ENCODE results near the gene DCD.
"Not testable (repeated sequence)": the region's sequence is repeated elsewhere in the genome, so short reads cannot be mapped to it uniquely, and the experiment has no call there.

The DCD gene

GRCh38 chr12:54650889-54651288, 2.7 kb upstream of the DCD start:
- no peak for DNase-seq

GRCh38 chr12:54650409-54650808, 2.2 kb upstream of the DCD start:
- no peak for DNase-seq

GRCh38 chr12:54649825-54650224, 1.7 kb upstream of the DCD start:
- no peak for DNase-seq

GRCh38 chr12:54641554-54641953, 6.6 kb downstream of the DCD start:
- no peak for DNase-seq

- no peak for DNase-seq
Measured at GRCh38 chr12:54641089-54641488, 7.1 kb downstream of the DCD start.

- DNase-seq, result not testable (repeated sequence)
Measured at GRCh38 chr12:54639112-54639511, 9.1 kb downstream of the DCD start.

- no peak for DNase-seq
Measured at GRCh38 chr12:54634795-54635194, 13.4 kb downstream of the DCD start, which contains the start of gene LACRT. Gene LACRT (minus strand): TSS chr12:54634895. CDS start chr12:54634841, 54 bp downstream.

GRCh38 chr12:54631988-54632728, 16.0 kb downstream of the DCD start:
- no peak for DNase-seq

- no peak for DNase-seq
Measured at GRCh38 chr12:54631551-54631950, 16.6 kb downstream of the DCD start.

- no peak for DNase-seq
Measured at GRCh38 chr12:54629925-54630324, 18.2 kb downstream of the DCD start.

- DNase-seq, result no peak
Measured at GRCh38 chr12:54628186-54628846, 19.8 kb downstream of the DCD start.

- no peak for DNase-seq
Measured at GRCh38 chr12:54627304-54627703, 20.9 kb downstream of the DCD start.

GRCh38 chr12:54625598-54625997, 22.6 kb downstream of the DCD start:
- DNase-seq, result no peak

- no peak for DNase-seq
Measured at GRCh38 chr12:54624315-54625279, 23.6 kb downstream of the DCD start.

- DNase-seq, result no peak
Measured at GRCh38 chr12:54622463-54623183, 25.5 kb downstream of the DCD start.

- no peak for DNase-seq
Measured at GRCh38 chr12:54616933-54617680, 31.1 kb downstream of the DCD start.

GRCh38 chr12:54612225-54612750, 35.9 kb downstream of the DCD start:
- DNase-seq, result no peak

GRCh38 chr12:54611715-54612149, 36.4 kb downstream of the DCD start:
- no peak for DNase-seq

- no peak for DNase-seq
Measured at GRCh38 chr12:54608769-54609168, 39.4 kb downstream of the DCD start.

- DNase-seq, result no peak
Measured at GRCh38 chr12:54608156-54608555, 40.0 kb downstream of the DCD start.

- no peak for DNase-seq
Measured at GRCh38 chr12:54606556-54606955, 41.6 kb downstream of the DCD start.

Data from NCI-H146 (cell line).